ENCODE results near the gene ECM2. TPM values are rescaled to one million over a fixed set of nuclear protein-coding genes. Genes with fewer than 3 reads are reported as not detected.

Gene ECM2
- total RNA-seq, 3 donors from 2014 or later: 13.8 to 92.2 (median 25.5) TPM

DNA sequence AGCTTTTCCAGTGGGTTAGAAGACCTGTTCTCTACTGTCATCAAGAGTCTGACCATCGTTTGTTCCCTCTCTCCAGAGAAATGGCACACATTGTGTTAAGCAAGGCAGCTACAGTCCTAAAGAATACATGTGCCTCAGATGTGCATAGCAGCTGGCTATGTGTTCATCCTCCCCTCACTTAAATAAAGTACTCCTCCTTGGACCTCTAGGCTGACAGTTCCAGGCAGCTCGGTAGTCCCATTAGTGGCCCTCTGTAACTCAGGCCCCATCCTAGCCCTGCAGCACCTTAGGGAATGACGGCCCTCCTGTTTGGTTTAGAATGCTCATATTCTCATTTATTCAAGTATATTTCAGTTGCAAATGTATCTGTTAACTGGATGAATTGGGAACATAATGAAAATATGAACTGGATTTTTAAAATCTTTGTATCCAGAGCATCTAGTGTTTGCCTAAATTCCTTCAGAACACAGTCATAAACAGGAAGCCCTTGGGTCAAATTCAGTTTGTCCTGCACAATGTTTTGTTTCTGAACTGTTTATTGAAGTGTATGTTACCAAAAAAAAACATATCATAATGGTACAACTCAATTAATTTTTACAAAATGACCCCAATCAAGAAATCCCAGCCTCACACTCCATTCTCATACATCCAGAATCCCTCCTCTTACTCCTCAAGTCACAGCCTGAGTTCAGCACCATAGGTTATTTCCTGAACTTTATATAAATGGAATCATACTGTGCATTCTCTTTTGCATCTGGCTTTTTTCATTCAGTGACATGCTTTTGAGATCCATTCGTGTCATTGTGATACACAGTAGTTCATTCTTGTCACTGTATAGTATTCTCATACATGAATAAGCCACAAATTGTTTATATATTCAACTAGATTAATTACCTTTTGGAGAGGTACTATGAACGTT, 51.9 kb downstream of the ECM2 start:
- H3K36me3 ChIP-seq: no peaks in the 10 kb centered on the region
- TF ChIP-seq POLR2AphosphoS5 (IDR thresholded peaks at IDR 0.05) (no peak), POLR2A (IDR thresholded peaks at IDR 0.05) (no peak)
- TF ChIP-seq, protein P1, sequence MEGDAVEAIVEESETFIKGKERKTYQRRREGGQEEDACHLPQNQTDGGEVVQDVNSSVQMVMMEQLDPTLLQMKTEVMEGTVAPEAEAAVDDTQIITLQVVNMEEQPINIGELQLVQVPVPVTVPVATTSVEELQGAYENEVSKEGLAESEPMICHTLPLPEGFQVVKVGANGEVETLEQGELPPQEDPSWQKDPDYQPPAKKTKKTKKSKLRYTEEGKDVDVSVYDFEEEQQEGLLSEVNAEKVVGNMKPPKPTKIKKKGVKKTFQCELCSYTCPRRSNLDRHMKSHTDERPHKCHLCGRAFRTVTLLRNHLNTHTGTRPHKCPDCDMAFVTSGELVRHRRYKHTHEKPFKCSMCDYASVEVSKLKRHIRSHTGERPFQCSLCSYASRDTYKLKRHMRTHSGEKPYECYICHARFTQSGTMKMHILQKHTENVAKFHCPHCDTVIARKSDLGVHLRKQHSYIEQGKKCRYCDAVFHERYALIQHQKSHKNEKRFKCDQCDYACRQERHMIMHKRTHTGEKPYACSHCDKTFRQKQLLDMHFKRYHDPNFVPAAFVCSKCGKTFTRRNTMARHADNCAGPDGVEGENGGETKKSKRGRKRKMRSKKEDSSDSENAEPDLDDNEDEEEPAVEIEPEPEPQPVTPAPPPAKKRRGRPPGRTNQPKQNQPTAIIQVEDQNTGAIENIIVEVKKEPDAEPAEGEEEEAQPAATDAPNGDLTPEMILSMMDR (IDR thresholded peaks at IDR 0.05): no peak
- no peak for DNase-seq (ENCODE audit: low spot score in 2 of 2)
- no peaks in the 10 kb centered on the region for H3K9me3 ChIP-seq
- no peaks in the 10 kb centered on the region for H3K27me3 ChIP-seq
- H3K4me3 ChIP-seq: no peak overlapping the region
- intact Hi-C loops (cut with DNase I; ENCODE audit: low total_unique reads): no loop called here
- H3K4me1 ChIP-seq: no peaks in the 10 kb centered on the region
- peak overlapping the region in 1 of 2 donors; percentile 40 for H3K27ac ChIP-seq

DNA sequence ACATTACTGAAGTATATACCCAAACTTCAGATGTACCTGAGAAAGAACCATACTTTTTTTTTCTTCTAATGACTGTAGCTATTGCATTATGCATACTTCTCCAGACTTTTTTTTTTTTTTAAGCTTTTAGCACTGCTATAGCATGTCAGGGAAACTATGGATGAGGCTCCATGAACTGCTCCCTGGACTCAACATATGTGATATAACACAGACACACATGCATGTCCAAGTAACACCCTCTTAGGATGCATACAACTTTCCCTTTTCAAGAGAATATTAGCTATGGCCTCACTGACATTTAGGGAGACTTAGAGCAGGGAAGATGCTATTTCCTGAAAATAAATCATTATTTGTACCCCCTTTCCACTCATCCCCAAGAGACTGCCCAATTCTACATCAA, 53.0 kb downstream of the ECM2 start:
- TF ChIP-seq, protein P1 (IDR thresholded peaks at IDR 0.05): no peak
- TF ChIP-seq POLR2A (IDR thresholded peaks at IDR 0.05) (no peak), POLR2AphosphoS5 (IDR thresholded peaks at IDR 0.05) (no peak)
- Histone ChIP-seq H3K4me3 (no peak overlapping the region), H3K9me3 (no peaks in the 10 kb centered on the region), H3K36me3 (no peaks in the 10 kb centered on the region), H3K27ac (no peak overlapping the region), H3K4me1 (no peaks in the 10 kb centered on the region), H3K27me3 (no peaks in the 10 kb centered on the region)
- intact Hi-C loops (cut with DNase I; ENCODE audit: low total_unique reads): no loop called here
- no peak for DNase-seq (ENCODE audit: low spot score in 2 of 2)

DNA sequence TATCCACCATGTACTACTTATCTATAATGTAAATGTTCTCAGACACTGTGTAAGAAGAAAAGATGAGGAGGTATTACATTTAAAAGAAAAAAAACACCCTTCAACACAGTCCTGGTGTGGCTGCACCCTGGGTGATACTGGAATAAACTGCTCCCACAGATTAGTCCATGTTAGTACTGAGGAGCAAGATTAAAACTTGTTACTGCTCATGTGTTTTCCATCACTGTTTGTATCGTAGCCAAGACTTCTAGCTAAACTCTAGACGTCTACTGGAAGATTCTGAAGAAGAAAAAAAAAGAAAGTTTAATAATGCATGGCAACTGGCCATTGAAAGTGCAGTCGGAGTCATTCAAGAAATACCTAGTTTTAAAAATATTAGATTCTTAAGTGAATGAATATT, 53.5 kb downstream of the ECM2 start, which contains the start of gene ASPN:
Gene ASPN, minus strand, starts transcription at position 178 of the 400 bp plus-strand sequence.
- H3K36me3 ChIP-seq: no peaks in the 10 kb centered on the region
- TF ChIP-seq, protein P1 (IDR thresholded peaks at IDR 0.05): no peak
- TF ChIP-seq POLR2A (IDR thresholded peaks at IDR 0.05) (no peak), POLR2AphosphoS5 (IDR thresholded peaks at IDR 0.05) (no peak)
- peak within 1 kb of the TSS in 1 of 2 donors; percentile 40 for H3K27ac ChIP-seq
- intact Hi-C loops (cut with DNase I; ENCODE audit: low total_unique reads): no loop called here
- no peaks in the 10 kb centered on the region for H3K9me3 ChIP-seq
- no peak for DNase-seq (ENCODE audit: low spot score in 2 of 2)
- H3K27me3 ChIP-seq: no peaks in the 10 kb centered on the region
- no peak within 1 kb of the TSS for H3K4me3 ChIP-seq
- H3K4me1 ChIP-seq: no peaks in the 10 kb centered on the region

DNA sequence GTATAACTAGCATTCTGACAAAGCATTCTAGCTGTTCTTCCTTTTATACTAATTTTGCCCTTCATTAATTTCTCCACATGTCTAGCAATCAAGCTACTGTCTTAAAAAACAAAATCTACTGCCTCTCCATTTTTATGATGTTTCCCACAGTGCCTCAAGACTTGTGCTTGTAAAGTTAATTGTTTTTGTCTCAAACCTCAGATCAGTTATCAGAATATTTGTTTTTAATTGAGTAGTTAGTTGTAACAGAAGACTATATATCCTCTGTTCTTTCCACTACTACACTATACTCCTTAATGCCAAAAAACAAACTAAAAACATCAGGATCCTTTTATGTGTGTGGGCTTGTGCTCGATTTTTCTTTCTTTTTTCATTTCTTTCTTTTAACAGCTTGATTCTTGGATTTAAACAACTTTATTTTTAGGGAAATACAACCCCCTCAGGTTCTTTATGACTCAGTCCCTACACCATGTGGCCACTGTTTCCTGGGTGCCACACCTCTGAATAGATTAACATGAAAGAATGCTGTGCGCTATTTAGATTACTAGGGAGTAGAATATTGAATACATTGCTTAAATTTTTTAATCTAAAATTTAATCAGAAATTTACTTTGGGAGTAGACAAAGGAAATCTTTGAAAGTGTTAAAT, 54.7 kb downstream of the ECM2 start:
- TF ChIP-seq, protein P1 (IDR thresholded peaks at IDR 0.05): no peak
- Histone ChIP-seq H3K4me1 (no peaks in the 10 kb centered on the region), H3K36me3 (no peaks in the 10 kb centered on the region), H3K27me3 (no peaks in the 10 kb centered on the region), H3K27ac (peak overlapping the region; percentile 56 to 69), H3K9me3 (no peaks in the 10 kb centered on the region), H3K4me3 (no peak overlapping the region)
- intact Hi-C loops (cut with DNase I; ENCODE audit: low total_unique reads): no loop called here
- DNase-seq (ENCODE audit: low spot score in 2 of 2): no peak

DNA sequence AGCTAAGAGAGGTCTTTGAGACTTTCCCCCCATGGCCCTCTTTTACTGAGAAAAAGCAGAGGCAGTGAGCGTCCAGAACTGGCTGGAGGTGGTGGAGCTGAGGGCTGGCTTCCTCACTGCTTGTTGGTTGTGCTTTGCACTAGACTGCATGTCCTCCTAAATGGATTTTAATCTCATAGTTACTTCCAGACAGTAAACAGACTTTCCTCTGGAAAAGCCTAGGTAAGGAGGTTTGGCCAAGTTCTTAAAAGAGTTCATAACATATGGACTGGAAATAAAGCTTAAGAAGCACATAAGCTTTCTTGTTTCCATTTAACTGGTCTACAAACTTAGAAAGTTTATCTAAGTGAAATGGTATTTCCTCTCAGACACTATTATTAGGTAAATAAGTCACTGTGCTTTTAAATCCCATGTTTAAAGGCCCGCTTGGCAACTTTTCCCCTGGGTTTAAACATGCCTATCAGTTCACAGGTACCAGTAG, 55.5 kb downstream of the ECM2 start:
- Histone ChIP-seq H3K27ac (peak overlapping the region; percentile 56 to 69), H3K4me3 (no peak overlapping the region), H3K36me3 (no peaks in the 10 kb centered on the region), H3K27me3 (no peaks in the 10 kb centered on the region), H3K9me3 (no peaks in the 10 kb centered on the region), H3K4me1 (no peaks in the 10 kb centered on the region)
- intact Hi-C loops (cut with DNase I; ENCODE audit: low total_unique reads): no loop called here
- TF ChIP-seq, protein P1 (IDR thresholded peaks at IDR 0.05): no peak
- DNase-seq (ENCODE audit: low spot score in 2 of 2): no peak
